ENCODE measurements around the gene GALNT11. TPM values are rescaled to one million over a fixed set of nuclear protein-coding genes. Genes with fewer than 3 reads are reported as not detected.

Gene GALNT11
- total and polyA plus RNA-seq, 12 donors: 13.2 to 28.4 (median 21.7) TPM

- peaks cover 0 to 8% (median 0%) of the 10 kb centered on the region in 9 donors for H3K4me1 ChIP-seq
- intact Hi-C loops (cut with DNase I): no loop called here
- H3K36me3 ChIP-seq: peaks cover 0 to 100% (median 22%) of the 10 kb centered on the region in 9 donors
- TF ChIP-seq CTCF (IDR thresholded peaks at IDR 0.05): no peak
- H3K9me3 ChIP-seq: peaks cover 0 to 15% (median 5%) of the 10 kb centered on the region in 11 donors
- ATAC-seq (peak in 1 of 8 donors; percentile 33), DNase-seq (no peak)
- 97 to 98% methylated on average over 60 of the region's 60 CpGs for WGBS, 2 donors
- H3K27ac ChIP-seq: no peak overlapping the region
- H3K4me3 ChIP-seq: no peak overlapping the region
- H3K27me3 ChIP-seq: no peaks in the 10 kb centered on the region
These were observed 103.4 kb downstream of the GALNT11 start for GRCh38 chr7:152128741-152129461.

- WGBS, 2 donors: 92% methylated on average over 7 of the region's 7 CpGs
- intact Hi-C loops (cut with DNase I): loop anchor here in 1 of 10 donors (10.0 kb wide), 1 partner anchor 95 kb away; no protein-coding TSS in a partner anchor
These were observed 104.2 kb downstream of the GALNT11 start for GRCh38 chr7:152129682-152130081.

GRCh38 chr7:152130658-152131590 lies 105.5 kb downstream of the GALNT11 start:
- 96% methylated on average over 37 of the region's 37 CpGs for WGBS, 2 donors
- ATAC-seq (peak in 1 of 8 donors; percentile 20), DNase-seq (no peak)
- H3K9me3 ChIP-seq: peaks cover 0 to 5% (median 0%) of the 10 kb centered on the region in 11 donors
- no peak overlapping the region for H3K27ac ChIP-seq
- peaks cover 0 to 14% (median 1%) of the 10 kb centered on the region in 9 donors for H3K4me1 ChIP-seq
- H3K36me3 ChIP-seq: peaks cover 0 to 97% (median 11%) of the 10 kb centered on the region in 9 donors
- intact Hi-C loops (cut with DNase I): loop anchor here in 1 of 10 donors (10.0 kb wide), 1 partner anchor 96 kb away; no protein-coding TSS in a partner anchor
- H3K4me3 ChIP-seq: no peak overlapping the region
- no peak for TF ChIP-seq CTCF (IDR thresholded peaks at IDR 0.05)
- no peaks in the 10 kb centered on the region for H3K27me3 ChIP-seq

More at GRCh38 chr7:152129682-152130081, 104.2 kb downstream of the GALNT11 start:
- Histone ChIP-seq H3K36me3 (peaks cover 0 to 100% (median 14%) of the 10 kb centered on the region in 9 donors), H3K27me3 (no peaks in the 10 kb centered on the region), H3K4me3 (no peak overlapping the region), H3K9me3 (peaks cover 0 to 10% (median 2%) of the 10 kb centered on the region in 11 donors), H3K4me1 (peaks cover 0 to 8% (median 0%) of the 10 kb centered on the region in 9 donors), H3K27ac (no peak overlapping the region)
- TF ChIP-seq CTCF (IDR thresholded peaks at IDR 0.05): no peak
- DNase-seq (no peak), ATAC-seq (no peak)

DNA sequence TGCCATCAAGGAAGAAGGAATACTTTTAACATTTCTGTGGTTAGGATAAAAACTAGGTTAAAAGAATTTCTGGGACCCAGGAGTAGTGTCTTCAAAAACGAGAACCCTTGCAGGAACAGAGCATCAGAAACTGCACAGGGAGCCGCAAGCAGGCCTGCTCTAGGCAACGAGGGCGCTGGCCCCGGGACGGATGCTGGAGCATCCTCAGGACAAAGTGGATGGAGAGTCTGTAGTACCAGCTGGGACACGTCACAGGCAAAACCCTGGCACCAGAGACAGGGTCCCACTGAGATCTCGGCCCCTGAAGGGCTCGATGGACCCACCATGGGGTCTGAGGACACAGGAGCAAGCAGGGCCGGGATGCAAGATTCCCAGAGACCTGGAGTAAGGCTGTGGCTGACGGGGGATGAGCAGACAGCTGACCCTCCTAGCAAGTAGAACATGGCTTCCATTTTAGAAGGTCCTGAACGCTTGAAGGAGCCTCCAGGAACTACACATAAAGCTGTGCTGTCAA lies 106.6 kb downstream of the GALNT11 start:
- intact Hi-C loops (cut with DNase I): loop anchor here in 1 of 10 donors (10.0 kb wide), 1 partner anchor 97 kb away; no protein-coding TSS in a partner anchor
- H3K4me3 ChIP-seq: no peak overlapping the region
- 88 to 96% methylated on average over 12 of the region's 12 CpGs for WGBS, 2 donors
- peaks cover 0 to 97% (median 5%) of the 10 kb centered on the region in 9 donors for H3K36me3 ChIP-seq
- no peak for TF ChIP-seq CTCF (IDR thresholded peaks at IDR 0.05)
- H3K27ac ChIP-seq: no peak overlapping the region
- no peaks in the 10 kb centered on the region for H3K27me3 ChIP-seq
- DNase-seq (no peak), ATAC-seq (no peak)
- peaks cover 0 to 5% (median 0%) of the 10 kb centered on the region in 11 donors for H3K9me3 ChIP-seq
- H3K4me1 ChIP-seq: peaks cover 3 to 26% (median 12%) of the 10 kb centered on the region in 9 donors
